OCI-LY7 (cell line): Measurements from ENCODE around the gene DNAJC21.
"Not testable (repeated sequence)": the region's sequence is repeated elsewhere in the genome, so short reads cannot be mapped to it uniquely, and the experiment has no call there.

ENCODE experiments used
- CTCF ChIP-seq: fragments of 200-600 bp; sonication (generic); conservative IDR thresholded peaks from 2 replicates; pipeline ENCODE4 v1.5.1; 2014; ENCODE audit warnings: mild to moderate bottlenecking, antibody characterized with exemption, low read length, moderate library complexity, mixed read lengths
- EZH2phosphoT487 ChIP-seq: fragments of 200-600 bp; sonication (generic); IDR thresholded peaks from 2 replicates; pipeline ENCODE4 v1.6.1; 2018; ENCODE audit warnings: low read depth, borderline replicate concordance, mild to moderate bottlenecking, mixed run types, antibody characterized with exemption, low read length, moderate library complexity, mixed read lengths

- TF ChIP-seq CTCF, EZH2phosphoT487: not testable (repeated sequence)
Measured at GRCh38 chr5:34971655-34972054, 42.3 kb downstream of the DNAJC21 start.
